ENCODE measurements around the gene NPPA.

The NPPA gene

GRCh38 chr1:11837767-11838348, 9.7 kb downstream of the NPPA start:
- DNase-seq (ENCODE audit: low read depth), result no peak
- H3K4me3 ChIP-seq (replicated peaks; ENCODE audit: low read depth, low read length), result no peak overlapping the region
- TF ChIP-seq CTCF (IDR thresholded peaks at IDR 0.05; ENCODE audit: low read length, missing control alignments), result no peak

GRCh38 chr1:11836955-11837766, 10.4 kb downstream of the NPPA start:
- H3K4me3 ChIP-seq (replicated peaks; ENCODE audit: low read depth, low read length), result no peak overlapping the region
- no peak for TF ChIP-seq CTCF (IDR thresholded peaks at IDR 0.05; ENCODE audit: low read length, missing control alignments)
- no peak for DNase-seq (ENCODE audit: low read depth)

- no peak for TF ChIP-seq CTCF (IDR thresholded peaks at IDR 0.05; ENCODE audit: low read length, missing control alignments)
- no peak for DNase-seq (ENCODE audit: low read depth)
- H3K4me3 ChIP-seq (replicated peaks; ENCODE audit: low read depth, low read length), result no peak overlapping the region
Observed at GRCh38 chr1:11835441-11836225, 11.9 kb downstream of the NPPA start.

GRCh38 chr1:11833900-11834299, 13.7 kb downstream of the NPPA start:
- TF ChIP-seq CTCF (IDR thresholded peaks at IDR 0.05; ENCODE audit: low read length, missing control alignments), result no peak
- no peak for DNase-seq (ENCODE audit: low read depth)

GRCh38 chr1:11833497-11833896, 14.1 kb downstream of the NPPA start:
- DNase-seq (ENCODE audit: low read depth), result no peak
- H3K4me3 ChIP-seq (replicated peaks; ENCODE audit: low read depth, low read length), result no peak overlapping the region
- TF ChIP-seq CTCF (IDR thresholded peaks at IDR 0.05; ENCODE audit: low read length, missing control alignments), result no peak

More at GRCh38 chr1:11833900-11834299, 13.7 kb downstream of the NPPA start:
- H3K4me3 ChIP-seq (replicated peaks; ENCODE audit: low read depth, low read length), result no peak overlapping the region

GRCh38 chr1:11831945-11832725, 15.4 kb downstream of the NPPA start:
- no peak for TF ChIP-seq CTCF (IDR thresholded peaks at IDR 0.05; ENCODE audit: low read length, missing control alignments)
- H3K4me3 ChIP-seq (replicated peaks; ENCODE audit: low read depth, low read length), result no peak overlapping the region
- DNase-seq (ENCODE audit: low read depth), result no peak
